ENCODE measurements around the gene DYNLRB1.
A peak's percentile ranks its signal among the peaks of the same experiment; 100 is the strongest.

- TF ChIP-seq CTCF (IDR thresholded peaks at IDR 0.05) (peak in 10 of 12 donors; percentile 12 to 56 (median 38)), POLR2A (IDR thresholded peaks at IDR 0.05) (no peak)
Measured at GRCh38 chr20:34473262-34473883, 42.8 kb upstream of the DYNLRB1 start.
